ENCODE results near the gene KLHDC7B. TPM values are rescaled to one million over a fixed set of nuclear protein-coding genes. Genes with fewer than 3 reads are reported as not detected.

KLHDC7B gene
- total and polyA plus RNA-seq, 2 of the 13 experiments (the other 11 are each of a cell fraction or from before 2014, with no cell fraction given): 0.11 TPM; not detected in 1

DNA sequence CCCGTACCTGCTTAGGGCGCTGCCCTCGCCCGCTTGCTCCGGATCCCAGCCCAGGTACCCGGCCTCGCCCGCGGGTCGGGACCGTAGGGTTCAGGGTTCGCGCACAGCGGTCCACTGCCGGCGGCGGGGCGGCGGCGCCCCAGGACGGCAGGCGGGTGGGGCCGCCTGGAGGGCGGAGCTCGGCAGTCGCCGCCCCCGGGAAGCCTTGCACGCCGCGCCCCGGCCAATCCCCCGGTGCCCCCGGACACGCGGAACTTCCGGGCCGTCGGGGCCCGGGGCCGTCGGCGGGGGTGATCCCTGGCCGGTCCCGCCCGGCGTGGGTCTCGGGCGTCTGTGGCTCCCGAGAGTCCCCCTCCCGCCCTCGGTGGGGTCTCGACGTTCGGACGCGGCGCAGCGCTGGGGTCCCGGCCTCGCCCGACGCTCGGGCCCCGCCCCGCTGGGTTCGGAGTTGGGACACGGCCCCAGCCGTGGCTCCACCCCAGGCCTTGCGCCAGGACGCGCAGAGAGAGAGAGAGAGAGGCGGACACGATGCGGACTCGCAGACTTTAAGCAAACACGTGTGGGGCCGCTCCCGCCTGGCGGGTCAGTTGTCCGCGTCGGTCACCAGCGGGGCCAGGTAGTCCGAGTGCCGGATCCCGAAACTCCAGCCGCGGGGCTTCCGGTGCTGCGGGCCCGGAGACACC is 15.7 kb upstream of the KLHDC7B start, which contains the start of gene TYMP (continued):
- TF ChIP-seq, protein P1, sequence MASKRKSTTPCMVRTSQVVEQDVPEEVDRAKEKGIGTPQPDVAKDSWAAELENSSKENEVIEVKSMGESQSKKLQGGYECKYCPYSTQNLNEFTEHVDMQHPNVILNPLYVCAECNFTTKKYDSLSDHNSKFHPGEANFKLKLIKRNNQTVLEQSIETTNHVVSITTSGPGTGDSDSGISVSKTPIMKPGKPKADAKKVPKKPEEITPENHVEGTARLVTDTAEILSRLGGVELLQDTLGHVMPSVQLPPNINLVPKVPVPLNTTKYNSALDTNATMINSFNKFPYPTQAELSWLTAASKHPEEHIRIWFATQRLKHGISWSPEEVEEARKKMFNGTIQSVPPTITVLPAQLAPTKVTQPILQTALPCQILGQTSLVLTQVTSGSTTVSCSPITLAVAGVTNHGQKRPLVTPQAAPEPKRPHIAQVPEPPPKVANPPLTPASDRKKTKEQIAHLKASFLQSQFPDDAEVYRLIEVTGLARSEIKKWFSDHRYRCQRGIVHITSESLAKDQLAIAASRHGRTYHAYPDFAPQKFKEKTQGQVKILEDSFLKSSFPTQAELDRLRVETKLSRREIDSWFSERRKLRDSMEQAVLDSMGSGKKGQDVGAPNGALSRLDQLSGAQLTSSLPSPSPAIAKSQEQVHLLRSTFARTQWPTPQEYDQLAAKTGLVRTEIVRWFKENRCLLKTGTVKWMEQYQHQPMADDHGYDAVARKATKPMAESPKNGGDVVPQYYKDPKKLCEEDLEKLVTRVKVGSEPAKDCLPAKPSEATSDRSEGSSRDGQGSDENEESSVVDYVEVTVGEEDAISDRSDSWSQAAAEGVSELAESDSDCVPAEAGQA (IDR thresholded peaks at IDR 0.05; ENCODE audit: low read depth): no peak
- TF ChIP-seq, protein P1 (CRISPR knock-in tag; IDR thresholded peaks at IDR 0.05; ENCODE audit: borderline replicate concordance): no peak
- peak; percentile 50 for TF ChIP-seq ELF1 (CRISPR knock-in tag; IDR thresholded peaks at IDR 0.05)
- peak; percentile 70; the same call in 1 of the 2 replicates for TF ChIP-seq ZNF317 (CRISPR knock-in tag; IDR thresholded peaks at IDR 0.05)
- 0 out of 2 replicates have a peak, but pooled peaks have one; percentile 9 for TF ChIP-seq REPIN1 (CRISPR knock-in tag; IDR thresholded peaks at IDR 0.05; ENCODE audit: borderline replicate concordance, low read depth)
- no peak for TF ChIP-seq ZNF619 (CRISPR knock-in tag; IDR thresholded peaks at IDR 0.05)
- peak; percentile 7 for TF ChIP-seq TEAD3 (CRISPR knock-in tag; optimal IDR thresholded peaks at IDR 0.05; ENCODE audit: borderline replicate concordance)
- peak; percentile 37; the same call in 1 of the 2 replicates for TF ChIP-seq ZSCAN21 (CRISPR knock-in tag; IDR thresholded peaks at IDR 0.05; ENCODE audit: borderline replicate concordance)
- TF ChIP-seq, protein P2, sequence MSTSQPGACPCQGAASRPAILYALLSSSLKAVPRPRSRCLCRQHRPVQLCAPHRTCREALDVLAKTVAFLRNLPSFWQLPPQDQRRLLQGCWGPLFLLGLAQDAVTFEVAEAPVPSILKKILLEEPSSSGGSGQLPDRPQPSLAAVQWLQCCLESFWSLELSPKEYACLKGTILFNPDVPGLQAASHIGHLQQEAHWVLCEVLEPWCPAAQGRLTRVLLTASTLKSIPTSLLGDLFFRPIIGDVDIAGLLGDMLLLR (CRISPR knock-in tag; IDR thresholded peaks at IDR 0.05): peak; percentile 67; the same call in 1 of the 2 replicates
- TF ChIP-seq DPF2 (CRISPR knock-in tag; IDR thresholded peaks at IDR 0.05; ENCODE audit: borderline replicate concordance, low read depth): no peak
- TF ChIP-seq, protein P3, sequence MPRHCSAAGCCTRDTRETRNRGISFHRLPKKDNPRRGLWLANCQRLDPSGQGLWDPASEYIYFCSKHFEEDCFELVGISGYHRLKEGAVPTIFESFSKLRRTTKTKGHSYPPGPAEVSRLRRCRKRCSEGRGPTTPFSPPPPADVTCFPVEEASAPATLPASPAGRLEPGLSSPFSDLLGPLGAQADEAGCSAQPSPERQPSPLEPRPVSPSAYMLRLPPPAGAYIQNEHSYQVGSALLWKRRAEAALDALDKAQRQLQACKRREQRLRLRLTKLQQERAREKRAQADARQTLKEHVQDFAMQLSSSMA (CRISPR knock-in tag; IDR thresholded peaks at IDR 0.05): no peak
- TF ChIP-seq JUND (CRISPR knock-in tag; IDR thresholded peaks at IDR 0.05): peak; percentile 49; the same call in 1 of the 2 replicates
- no peak; the same call in 1 of the 2 replicates for TF ChIP-seq ZNF326 (CRISPR knock-in tag; IDR thresholded peaks at IDR 0.05; ENCODE audit: borderline replicate concordance)
- TF ChIP-seq GTF2F1 (IDR thresholded peaks at IDR 0.05; ENCODE audit: low read length): no peak
- no peak; the same call in 1 of the 2 replicates for TF ChIP-seq SMAD1 (CRISPR knock-in tag; IDR thresholded peaks at IDR 0.05; ENCODE audit: borderline replicate concordance, low read depth)
- TF ChIP-seq ZFP41 (CRISPR knock-in tag; IDR thresholded peaks at IDR 0.05; ENCODE audit: borderline replicate concordance): no peak
- no peak for TF ChIP-seq ZNF747 (CRISPR knock-in tag; IDR thresholded peaks at IDR 0.05; ENCODE audit: borderline replicate concordance)
- TF ChIP-seq CBFB (CRISPR knock-in tag; IDR thresholded peaks at IDR 0.05): peak; percentile 9; the same call in 1 of the 2 replicates
- TF ChIP-seq JDP2 (CRISPR knock-in tag; IDR thresholded peaks at IDR 0.05; ENCODE audit: borderline replicate concordance): no peak; the same call in 1 of the 2 replicates
- TF ChIP-seq, protein P4, sequence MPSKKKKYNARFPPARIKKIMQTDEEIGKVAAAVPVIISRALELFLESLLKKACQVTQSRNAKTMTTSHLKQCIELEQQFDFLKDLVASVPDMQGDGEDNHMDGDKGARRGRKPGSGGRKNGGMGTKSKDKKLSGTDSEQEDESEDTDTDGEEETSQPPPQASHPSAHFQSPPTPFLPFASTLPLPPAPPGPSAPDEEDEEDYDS (CRISPR knock-in tag; IDR thresholded peaks at IDR 0.05): peak; percentile 42
- 0 out of 2 replicates have a peak, but pooled peaks have one; percentile 28 for TF ChIP-seq MAF1 (CRISPR knock-in tag; IDR thresholded peaks at IDR 0.05; ENCODE audit: borderline replicate concordance)
